Measurements from ENCODE around the gene STYX.
"Not testable (repeated sequence)": the region's sequence is repeated elsewhere in the genome, so short reads cannot be mapped to it uniquely, and the experiment has no call there.

The STYX gene

DNA sequence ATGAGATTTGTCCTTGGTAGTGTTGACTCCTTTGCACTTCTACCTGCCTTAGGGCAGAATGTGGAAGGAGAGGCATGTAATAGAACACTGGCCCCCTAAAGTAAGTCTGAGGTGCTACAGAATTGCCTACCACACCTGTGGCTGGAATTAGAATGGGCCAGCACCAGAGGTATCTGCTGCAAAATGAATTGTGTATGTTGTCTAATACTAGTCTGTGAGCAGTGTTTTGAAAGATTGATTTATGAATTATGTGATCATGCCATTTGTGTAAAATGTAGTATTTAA, 5.7 kb upstream of the STYX start:
- TF ChIP-seq, protein P1, sequence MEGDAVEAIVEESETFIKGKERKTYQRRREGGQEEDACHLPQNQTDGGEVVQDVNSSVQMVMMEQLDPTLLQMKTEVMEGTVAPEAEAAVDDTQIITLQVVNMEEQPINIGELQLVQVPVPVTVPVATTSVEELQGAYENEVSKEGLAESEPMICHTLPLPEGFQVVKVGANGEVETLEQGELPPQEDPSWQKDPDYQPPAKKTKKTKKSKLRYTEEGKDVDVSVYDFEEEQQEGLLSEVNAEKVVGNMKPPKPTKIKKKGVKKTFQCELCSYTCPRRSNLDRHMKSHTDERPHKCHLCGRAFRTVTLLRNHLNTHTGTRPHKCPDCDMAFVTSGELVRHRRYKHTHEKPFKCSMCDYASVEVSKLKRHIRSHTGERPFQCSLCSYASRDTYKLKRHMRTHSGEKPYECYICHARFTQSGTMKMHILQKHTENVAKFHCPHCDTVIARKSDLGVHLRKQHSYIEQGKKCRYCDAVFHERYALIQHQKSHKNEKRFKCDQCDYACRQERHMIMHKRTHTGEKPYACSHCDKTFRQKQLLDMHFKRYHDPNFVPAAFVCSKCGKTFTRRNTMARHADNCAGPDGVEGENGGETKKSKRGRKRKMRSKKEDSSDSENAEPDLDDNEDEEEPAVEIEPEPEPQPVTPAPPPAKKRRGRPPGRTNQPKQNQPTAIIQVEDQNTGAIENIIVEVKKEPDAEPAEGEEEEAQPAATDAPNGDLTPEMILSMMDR (conservative IDR thresholded peaks at IDR 0.05; ENCODE audit: control insufficient read depth, insufficient read depth, low read depth, low read length): no peak
- no peak overlapping the region for H3K4me3 ChIP-seq (ENCODE audit: control insufficient read depth, low read depth, low read length)
- no peak for DNase-seq (ENCODE audit: low read depth)

DNA sequence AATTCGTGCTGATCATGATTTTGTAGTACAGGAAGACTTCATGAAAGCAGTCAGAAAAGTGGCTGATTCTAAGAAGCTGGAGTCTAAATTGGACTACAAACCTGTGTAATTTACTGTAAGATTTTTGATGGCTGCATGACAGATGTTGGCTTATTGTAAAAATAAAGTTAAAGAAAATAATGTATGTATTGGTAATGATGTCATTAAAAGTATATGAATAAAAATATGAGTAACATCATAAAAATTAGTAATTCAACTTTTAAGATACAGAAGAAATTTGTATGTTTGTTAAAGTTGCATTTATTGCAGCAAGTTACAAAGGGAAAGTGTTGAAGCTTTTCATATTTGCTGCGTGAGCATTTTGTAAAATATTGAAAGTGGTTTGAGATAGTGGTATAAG, 2.5 kb upstream of the STYX start:
- not testable (repeated sequence) for DNase-seq (ENCODE audit: low read depth); H3K4me3 ChIP-seq (ENCODE audit: control insufficient read depth, low read depth, low read length)

DNA sequence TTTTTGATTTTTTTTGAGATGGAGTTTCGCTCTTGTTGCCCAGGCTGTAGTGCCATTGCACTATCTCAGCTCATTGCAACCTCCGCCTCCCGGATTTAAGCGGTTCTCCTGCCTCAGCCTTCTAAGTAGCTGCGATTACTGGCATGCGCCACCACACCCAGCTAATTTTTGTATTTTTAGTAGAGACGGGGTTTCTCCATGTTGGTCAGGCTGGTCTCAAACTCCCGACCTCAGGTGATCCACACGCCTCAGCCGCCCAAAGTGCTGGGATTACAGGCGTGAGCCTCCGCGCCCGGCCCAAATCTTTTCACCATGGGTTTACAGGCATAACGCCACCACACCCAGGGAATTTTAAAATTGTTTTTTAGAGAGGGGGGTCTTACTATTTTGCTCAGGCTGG, 931 bp upstream of the STYX start:
- not testable (repeated sequence) for DNase-seq (ENCODE audit: low read depth); H3K4me3 ChIP-seq (ENCODE audit: control insufficient read depth, low read depth, low read length)

DNA sequence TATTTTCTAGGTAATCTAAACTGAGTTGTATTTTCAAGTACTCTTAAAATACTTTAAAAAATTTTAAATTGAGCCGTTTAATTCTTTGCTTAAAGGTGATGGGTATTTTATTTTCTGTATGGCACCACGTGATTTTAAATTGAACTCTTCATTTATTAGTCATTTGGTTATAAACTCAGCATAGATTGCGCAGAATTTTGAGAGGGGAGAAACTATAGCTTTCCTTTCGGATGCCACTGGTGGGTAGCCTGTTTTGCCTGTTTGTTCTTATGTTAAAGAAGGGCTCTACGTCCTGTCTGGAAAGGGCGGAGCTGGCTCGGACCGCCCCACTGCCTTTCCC, 411 bp upstream of the STYX start:
- H3K4me3 ChIP-seq (ENCODE audit: control insufficient read depth, low read depth, low read length): peak overlapping the region; percentile 18
- TF ChIP-seq, protein P1 (conservative IDR thresholded peaks at IDR 0.05; ENCODE audit: control insufficient read depth, insufficient read depth, low read depth, low read length): no peak
- no peak for DNase-seq (ENCODE audit: low read depth)

DNA sequence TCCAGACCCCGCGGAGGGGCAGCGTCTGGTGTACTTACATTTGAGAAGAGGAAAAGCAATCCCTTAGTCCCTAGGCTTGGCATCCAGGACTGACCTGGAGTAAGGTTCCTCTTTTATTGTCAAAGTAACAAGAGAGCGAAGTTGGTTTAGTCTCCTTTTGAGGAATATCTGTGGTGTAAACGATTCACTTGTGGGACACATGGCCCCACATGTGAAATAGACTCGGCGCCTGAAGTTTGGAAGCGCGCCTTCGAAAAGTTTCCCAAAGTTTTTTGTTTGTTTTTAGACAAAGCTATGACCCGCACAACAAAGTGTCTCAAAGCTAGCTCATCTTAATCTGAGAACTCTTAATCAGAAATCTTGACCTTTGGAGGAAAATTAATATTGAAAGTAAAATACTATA, 744 bp downstream of the STYX start:
- H3K4me3 ChIP-seq (ENCODE audit: control insufficient read depth, low read depth, low read length): peak overlapping the region; percentile 93
- DNase-seq (ENCODE audit: low read depth): peak; percentile 23
- TF ChIP-seq, protein P1 (conservative IDR thresholded peaks at IDR 0.05; ENCODE audit: control insufficient read depth, insufficient read depth, low read depth, low read length): no peak

DNA sequence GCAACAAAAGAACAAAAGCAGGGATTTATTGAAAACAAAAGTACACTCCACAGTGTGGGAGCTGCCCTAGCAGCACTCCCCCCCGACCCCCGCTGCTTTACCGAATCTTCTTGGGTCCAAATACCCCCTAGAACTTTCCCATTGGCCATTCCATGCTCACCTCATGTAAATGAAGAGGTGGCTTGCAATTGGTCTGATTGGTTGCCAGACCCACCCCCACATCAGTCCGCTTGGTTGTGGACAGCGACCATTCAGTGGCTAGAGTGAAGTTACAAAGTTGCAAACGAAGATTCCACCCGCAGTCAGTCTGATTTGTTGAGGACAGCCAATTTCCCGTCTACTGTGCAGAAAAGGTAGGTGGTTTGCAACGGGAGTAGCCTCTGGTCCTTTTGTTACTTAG, 3.9 kb downstream of the STYX start:
- H3K4me3 ChIP-seq (ENCODE audit: control insufficient read depth, low read depth, low read length): no peak overlapping the region
- TF ChIP-seq, protein P1 (conservative IDR thresholded peaks at IDR 0.05; ENCODE audit: control insufficient read depth, insufficient read depth, low read depth, low read length): no peak
- DNase-seq (ENCODE audit: low read depth): no peak

DNA sequence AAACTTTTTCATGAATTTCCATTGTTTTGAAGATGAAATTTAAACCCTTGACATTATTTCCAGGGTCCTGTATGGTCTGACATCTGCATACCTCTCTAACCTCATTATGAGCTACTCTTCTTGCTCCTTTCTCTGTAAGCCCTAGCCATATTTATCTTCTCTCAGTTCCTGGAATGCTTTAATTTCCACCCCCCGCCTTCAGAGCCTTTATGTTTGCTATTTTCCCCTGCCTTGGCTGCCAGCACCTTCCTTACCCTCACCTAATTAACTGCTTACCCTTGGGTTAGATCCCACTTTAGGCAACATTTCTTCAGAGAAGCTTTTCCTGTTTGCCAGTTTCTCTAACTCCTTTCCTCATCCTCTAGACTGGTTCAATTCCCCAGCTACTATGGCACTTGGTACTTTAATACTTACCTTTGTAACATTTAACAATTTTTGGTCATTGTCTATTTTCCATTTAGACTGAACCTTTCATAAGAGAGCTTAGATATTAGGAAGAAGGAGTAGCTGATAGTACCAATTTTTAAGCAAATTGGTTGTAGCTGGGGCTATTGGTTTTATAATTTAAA, 6.0 kb downstream of the STYX start:
- DNase-seq (ENCODE audit: low read depth): no peak
- TF ChIP-seq, protein P1 (conservative IDR thresholded peaks at IDR 0.05; ENCODE audit: control insufficient read depth, insufficient read depth, low read depth, low read length): no peak
- no peak overlapping the region for H3K4me3 ChIP-seq (ENCODE audit: control insufficient read depth, low read depth, low read length)

DNA sequence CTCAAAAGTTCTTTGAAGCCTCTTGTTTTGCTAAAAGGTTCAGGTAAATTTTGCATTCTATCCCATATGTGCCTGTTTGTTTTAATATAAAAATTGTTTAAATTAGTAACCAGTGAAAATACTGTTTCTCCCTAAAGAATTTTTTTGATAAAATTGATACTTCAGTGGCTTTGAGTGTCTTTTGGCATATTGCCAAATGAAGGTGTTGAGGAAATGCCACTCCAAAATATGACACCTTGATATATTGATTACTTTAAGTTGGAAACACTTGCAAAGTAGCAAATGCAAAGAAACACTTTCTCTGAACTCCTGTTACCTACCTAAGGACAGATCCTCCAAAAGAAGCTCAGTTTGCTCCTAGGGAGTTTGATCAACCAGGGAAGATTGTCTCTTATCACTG, 8.4 kb downstream of the STYX start:
- H3K4me3 ChIP-seq (ENCODE audit: control insufficient read depth, low read depth, low read length): no peak overlapping the region
- no peak for DNase-seq (ENCODE audit: low read depth)
- TF ChIP-seq, protein P1 (conservative IDR thresholded peaks at IDR 0.05; ENCODE audit: control insufficient read depth, insufficient read depth, low read depth, low read length): no peak

Data from fibroblast of mammary gland (primary cell).